ENCODE measurements around the gene EIF2A. TPM values are rescaled to one million over a fixed set of nuclear protein-coding genes. Genes with fewer than 3 reads are reported as not detected.

EIF2A gene
- total RNA-seq, 6 donors from 2014 or later, result 40.1 to 202 (median 78.0) TPM

- no peak for ATAC-seq (ENCODE audit: low FRiP score in 2 of 2)
- Histone ChIP-seq H3K9me3 (no peaks in the 10 kb centered on the region), H3K4me3 (no peak overlapping the region), H3K36me3 (peaks cover 24 to 62% (median 28%) of the 10 kb centered on the region in 4 donors), H3K4me1 (peaks cover 0 to 7% (median 5%) of the 10 kb centered on the region in 4 donors), H3K27me3 (no peaks in the 10 kb centered on the region), H3K27ac (no peak overlapping the region)
- no peak for DNase-seq
- TF ChIP-seq CTCF (IDR thresholded peaks at IDR 0.05) (no peak), POLR2AphosphoS5 (IDR thresholded peaks at IDR 0.05) (no peak), EP300 (IDR thresholded peaks at IDR 0.05) (no peak), POLR2A (IDR thresholded peaks at IDR 0.05) (no peak)
- 100% methylated on average over 2 of the region's 2 CpGs for WGBS, 2 donors
Observed at GRCh38 chr3:150626148-150626930, 79.8 kb downstream of the EIF2A start.

- peaks cover 24 to 67% (median 28%) of the 10 kb centered on the region in 4 donors for H3K36me3 ChIP-seq
Observed at GRCh38 chr3:150627557-150627956, 81.0 kb downstream of the EIF2A start.

GRCh38 chr3:150631515-150632221, 85.1 kb downstream of the EIF2A start:
- ATAC-seq (ENCODE audit: low FRiP score in 2 of 2) (no peak), DNase-seq (no peak)
- no peaks in the 10 kb centered on the region for H3K9me3 ChIP-seq
- peaks cover 10 to 46% (median 13%) of the 10 kb centered on the region in 4 donors for H3K36me3 ChIP-seq
- no peaks in the 10 kb centered on the region for H3K27me3 ChIP-seq
- H3K27ac ChIP-seq, result no peak overlapping the region
- WGBS, 2 donors, result 93 to 94% methylated on average over 7 of the region's 7 CpGs
- no peak overlapping the region for H3K4me3 ChIP-seq
- peaks cover 0 to 9% (median 7%) of the 10 kb centered on the region in 4 donors for H3K4me1 ChIP-seq
- TF ChIP-seq EP300 (IDR thresholded peaks at IDR 0.05), result no peak
- TF ChIP-seq POLR2AphosphoS5 (IDR thresholded peaks at IDR 0.05), result no peak
- TF ChIP-seq POLR2A (IDR thresholded peaks at IDR 0.05), result no peak
- no peak for TF ChIP-seq CTCF (IDR thresholded peaks at IDR 0.05)

More at GRCh38 chr3:150627557-150627956, 81.0 kb downstream of the EIF2A start:
- DNase-seq (no peak), ATAC-seq (ENCODE audit: low FRiP score in 2 of 2) (no peak)
- no peak overlapping the region for H3K4me3 ChIP-seq
- no peaks in the 10 kb centered on the region for H3K27me3 ChIP-seq
- peaks cover 0 to 2% (median 0%) of the 10 kb centered on the region in 4 donors for H3K4me1 ChIP-seq
- no peak overlapping the region for H3K27ac ChIP-seq
- WGBS, 2 donors, result 79 to 84% methylated on average over 2 of the region's 2 CpGs
- H3K9me3 ChIP-seq, result no peaks in the 10 kb centered on the region
- TF ChIP-seq POLR2AphosphoS5 (IDR thresholded peaks at IDR 0.05) (no peak), POLR2A (IDR thresholded peaks at IDR 0.05) (no peak), EP300 (IDR thresholded peaks at IDR 0.05) (no peak), CTCF (IDR thresholded peaks at IDR 0.05) (no peak)

GRCh38 chr3:150635076-150635475, 88.5 kb downstream of the EIF2A start:
- TF ChIP-seq EP300 (IDR thresholded peaks at IDR 0.05) (no peak), POLR2A (IDR thresholded peaks at IDR 0.05) (no peak), CTCF (IDR thresholded peaks at IDR 0.05) (no peak), POLR2AphosphoS5 (IDR thresholded peaks at IDR 0.05) (no peak)

More at GRCh38 chr3:150635076-150635475, 88.5 kb downstream of the EIF2A start:
- DNase-seq, result no peak
- ATAC-seq (ENCODE audit: low FRiP score in 2 of 2), result no peak
- H3K27ac ChIP-seq, result peak overlapping the region in 1 of 4 donors; percentile 46
- no peak overlapping the region for H3K4me3 ChIP-seq
- H3K4me1 ChIP-seq, result peaks cover 0 to 9% (median 7%) of the 10 kb centered on the region in 4 donors
- WGBS, 2 donors, result 49 to 64% methylated on average over 6 of the region's 6 CpGs
- H3K36me3 ChIP-seq, result peaks cover 0 to 15% (median 0%) of the 10 kb centered on the region in 4 donors
- H3K27me3 ChIP-seq, result no peaks in the 10 kb centered on the region
- H3K9me3 ChIP-seq, result no peaks in the 10 kb centered on the region
